Liver (tissue), 9 donors: Measurements from ENCODE around the gene EIF2B1. TPM values are rescaled to one million over a fixed set of nuclear protein-coding genes. Genes with fewer than 3 reads are reported as not detected.
"Not testable (repeated sequence)": the region's sequence is repeated elsewhere in the genome, so short reads cannot be mapped to it uniquely, and the experiment has no call there.

ENCODE experiments used
- DNase-seq: peaks from one replicate; pipeline ENCODE4 v3.0.0-alpha.2; 2017; ENCODE audit warnings: low spot score
- H3K27ac ChIP-seq, 2 donors: one replicate each; pipeline ENCODE4 v1.7.0; 2013; ENCODE audit warnings: inconsistent platforms in 2 of 2, low read length in 2 of 2, control low read depth in 1 of 2, low read depth in 1 of 2, mild to moderate bottlenecking in 1 of 2
- H3K27me3 ChIP-seq, 4 donors: one replicate each; pipeline versions ENCODE4 v1.6.1 to v1.7.0; 2013; ENCODE audit warnings: low read length in 3 of 4, inconsistent platforms in 1 of 4, mild to moderate bottlenecking in 1 of 4, moderate library complexity in 1 of 4; ENCODE audit not compliant: control insufficient read depth in 4 of 4, insufficient read depth in 4 of 4
- H3K36me3 ChIP-seq, 4 donors: one replicate each; pipeline versions ENCODE4 v1.6.1 to v1.7.0; 2013; ENCODE audit warnings: low read length in 3 of 4, mild to moderate bottlenecking in 3 of 4, low read depth in 1 of 4, moderate library complexity in 1 of 4; ENCODE audit not compliant: control insufficient read depth in 4 of 4, insufficient read depth in 3 of 4
- H3K4me1 ChIP-seq, 4 donors: one replicate each; pipeline versions ENCODE4 v1.6.1 to v1.7.0; 2013; ENCODE audit warnings: low read length in 3 of 4, mild to moderate bottlenecking in 3 of 4, moderate library complexity in 1 of 4; ENCODE audit not compliant: control insufficient read depth in 4 of 4, insufficient read depth in 4 of 4
- H3K4me3 ChIP-seq, 3 donors: one replicate each; pipeline versions ENCODE4 v1.6.1 to v1.7.0; 2013; ENCODE audit warnings: low read length in 3 of 3, control low read depth in 1 of 3, low read depth in 1 of 3, mild to moderate bottlenecking in 1 of 3
- H3K9ac ChIP-seq, 2 donors: one replicate each; pipeline ENCODE4 v1.7.0; 2013; ENCODE audit warnings: low read length in 2 of 2, mild to moderate bottlenecking in 2 of 2, moderate library complexity in 2 of 2, control low read depth in 1 of 2, low read depth in 1 of 2
- H3K9me3 ChIP-seq, 4 donors: one replicate each; pipeline versions ENCODE4 v1.6.1 to v1.7.0; 2013; ENCODE audit warnings: low read length in 3 of 4; ENCODE audit not compliant: control insufficient read depth in 4 of 4
- ATF3 ChIP-seq: IDR thresholded peaks from 2 replicates; pipeline ENCODE4 v1.6.1; 2016; ENCODE audit warnings: antibody characterized with exemption
- EGR1 ChIP-seq, 2 donors: IDR thresholded peaks; 2 replicates each; pipeline ENCODE4 v1.6.1; 2016 to 2018; ENCODE audit warnings: antibody characterized with exemption in 2 of 2, low read depth in 2 of 2
- FOXA1 ChIP-seq: IDR thresholded peaks from 2 replicates; pipeline ENCODE4 v1.6.1; 2016; ENCODE audit warnings: antibody characterized with exemption
- GABPA ChIP-seq, 2 donors: IDR thresholded peaks in 1 of 2; conservative IDR thresholded peaks in 1 of 2; 2 replicates each; pipeline ENCODE4 v1.6.1; 2016; ENCODE audit warnings: antibody characterized with exemption in 2 of 2, mild to moderate bottlenecking in 1 of 2, moderate library complexity in 1 of 2
- HNF4A ChIP-seq, 2 donors: conservative IDR thresholded peaks; 2 replicates each; pipeline ENCODE4 v1.6.1; 2016; ENCODE audit warnings: antibody characterized with exemption in 2 of 2, mild to moderate bottlenecking in 2 of 2
- HNF4G ChIP-seq: IDR thresholded peaks from 2 replicates; pipeline ENCODE4 v1.6.1; 2016; ENCODE audit warnings: antibody characterized with exemption
- NR2F2 ChIP-seq: IDR thresholded peaks from 2 replicates; pipeline ENCODE4 v1.6.1; 2016; ENCODE audit warnings: antibody characterized with exemption
- RAD21 ChIP-seq, 2 donors: IDR thresholded peaks; 2 replicates each; pipeline ENCODE4 v1.6.1; 2016; ENCODE audit warnings: antibody characterized with exemption in 2 of 2, mild to moderate bottlenecking in 2 of 2
- REST ChIP-seq: IDR thresholded peaks from 2 replicates; pipeline ENCODE4 v1.6.1; 2016; ENCODE audit warnings: antibody characterized with exemption, mild to moderate bottlenecking
- RXRA ChIP-seq, 2 donors: IDR thresholded peaks; 2 replicates each; pipeline ENCODE4 v1.6.1; 2017 to 2018; ENCODE audit warnings: antibody characterized with exemption in 2 of 2, mild to moderate bottlenecking in 1 of 2
- TAF1 ChIP-seq: conservative IDR thresholded peaks from 2 replicates; pipeline ENCODE4 v1.6.1; 2016; ENCODE audit warnings: antibody characterized with exemption, mild to moderate bottlenecking
- ZBTB33 ChIP-seq: IDR thresholded peaks from 2 replicates; pipeline ENCODE4 v1.6.1; 2016; ENCODE audit warnings: antibody characterized with exemption
- WGBS: extraction: QIAGEN DNeasy Blood & Tissue Kit; methylation state at CpG from one replicate; pipeline ENCODE4 v1.1.7; 2013; 5-methylcytosine and 5-hydroxymethylcytosine counted together
- polyA plus RNA-seq, 2 donors: library from polyadenylated mRNA; stranded (reverse) in 1 of 2; unstranded in 1 of 2; fragments of 200-250 nt in 1 of 2; fragments of >200 nt in 1 of 2; fragmentation: Nextera tagmentation in 1 of 2; extraction: Ambion mirVana in 1 of 2; gene quantifications; one replicate each; pipeline versions ENCODE4 v1.2.1 to v1.2.3, GENCODE V29; 2013 to 2015
- total RNA-seq, 2 donors: library from RNA; depleted of rRNA; stranded (reverse); fragments of >200 nt; gene quantifications; one replicate each; pipeline ENCODE4 v1.2.3, GENCODE V29; 2014
- donor health status: healthy.
- donor health status: healthy.
- donor health status: healthy.
- donor health status: healthy.
- donor health status: healthy.

EIF2B1 gene
- total and polyA plus RNA-seq, 4 donors: 14.0 to 34.5 (median 17.1) TPM

GRCh38 chr12:123591702-123592481 is 41.6 kb downstream of the EIF2B1 start:
- Histone ChIP-seq H3K9ac (no peak overlapping the region), H3K27ac (peak overlapping the region in 1 of 2 donors; percentile 5), H3K27me3 (no peaks in the 10 kb centered on the region), H3K9me3 (no peaks in the 10 kb centered on the region), H3K4me1 (peaks cover 6 to 38% (median 34%) of the 10 kb centered on the region in 4 donors), H3K36me3 (peaks cover 8 to 64% (median 52%) of the 10 kb centered on the region in 4 donors), H3K4me3 (no peak overlapping the region)
- no peak for TF ChIP-seq HNF4G
- no peak for TF ChIP-seq TAF1
- TF ChIP-seq HNF4A (conservative IDR thresholded peaks at IDR 0.05): peak in 1 of 2 donors; percentile 43
- peak in 1 of 2 donors; percentile 51 for TF ChIP-seq RXRA (IDR thresholded peaks at IDR 0.05)
- TF ChIP-seq NR2F2: no peak
- no peak for TF ChIP-seq EGR1 (IDR thresholded peaks at IDR 0.05; ENCODE audit: low read depth in 2 of 2)
- WGBS: 79% methylated on average over 8 of the region's 8 CpGs
- DNase-seq: no peak

GRCh38 chr12:123580772-123581171 is 52.7 kb downstream of the EIF2B1 start:
- WGBS: 98% methylated on average over 4 of the region's 4 CpGs
- H3K9me3 ChIP-seq: no peaks in the 10 kb centered on the region
- no peaks in the 10 kb centered on the region for H3K27me3 ChIP-seq
- DNase-seq: no peak
- H3K27ac ChIP-seq: no peak overlapping the region
- H3K9ac ChIP-seq: no peak overlapping the region
- peaks cover 4 to 22% (median 20%) of the 10 kb centered on the region in 4 donors for H3K4me1 ChIP-seq
- TF ChIP-seq ZBTB33 (no peak), GABPA (IDR thresholded peaks at IDR 0.05 in 1 of 2, conservative IDR thresholded peaks at IDR 0.05 in 1 of 2) (no peak), TAF1 (no peak), RAD21 (IDR thresholded peaks at IDR 0.05) (no peak), REST (no peak), NR2F2 (no peak), FOXA1 (no peak), ATF3 (no peak)
- no peak overlapping the region for H3K4me3 ChIP-seq
- peaks cover 0 to 2% (median 0%) of the 10 kb centered on the region in 4 donors for H3K36me3 ChIP-seq

- H3K27ac ChIP-seq, H3K27me3 ChIP-seq, DNase-seq, H3K9ac ChIP-seq, H3K4me3 ChIP-seq, H3K36me3 ChIP-seq, H3K9me3 ChIP-seq: not testable (repeated sequence)
- 94% methylated on average over 4 of the region's 4 CpGs for WGBS
- peaks cover 4 to 15% (median 12%) of the 10 kb centered on the region in 4 donors for H3K4me1 ChIP-seq
Observed at GRCh38 chr12:123578829-123579228, 54.7 kb downstream of the EIF2B1 start.
